ENCODE measurements around the gene PLPP1. TPM values are rescaled to one million over a fixed set of nuclear protein-coding genes. Genes with fewer than 3 reads are reported as not detected.

Gene PLPP1
- total RNA-seq, 1 donor from 2014 or later: 31.8 TPM

GRCh38 chr5:55426455-55426854 is 108.3 kb downstream of the PLPP1 start:
- H3K9me3 Mint-ChIP-seq: peaks cover 18% of the 10 kb centered on the region
- no peak overlapping the region for H3K4me3 Mint-ChIP-seq
- H3K27ac Mint-ChIP-seq: no peak overlapping the region
- H3K4me1 Mint-ChIP-seq: peaks cover 11% of the 10 kb centered on the region
- TF ChIP-seq CTCF (IDR thresholded peaks at IDR 0.05; ENCODE audit: unreplicated experiment): no peak
- DNase-seq (ENCODE audit: low spot score in 2 of 2, unreplicated experiment in 2 of 2): no peak
- H3K27me3 Mint-ChIP-seq (ENCODE audit: low read depth): no peaks in the 10 kb centered on the region
- H3K36me3 Mint-ChIP-seq: peaks cover 66% of the 10 kb centered on the region

GRCh38 chr5:55421074-55421529 is 113.7 kb downstream of the PLPP1 start:
- H3K4me1 Mint-ChIP-seq: peaks cover 37% of the 10 kb centered on the region
- peaks cover 31% of the 10 kb centered on the region for H3K36me3 Mint-ChIP-seq
- DNase-seq (ENCODE audit: low spot score in 2 of 2, unreplicated experiment in 2 of 2): no peak
- no peak for TF ChIP-seq CTCF (IDR thresholded peaks at IDR 0.05; ENCODE audit: unreplicated experiment)
- peaks cover 5% of the 10 kb centered on the region for H3K9me3 Mint-ChIP-seq
- peak overlapping the region; percentile 69 for H3K27ac Mint-ChIP-seq
- H3K27me3 Mint-ChIP-seq (ENCODE audit: low read depth): no peaks in the 10 kb centered on the region
- H3K4me3 Mint-ChIP-seq: no peak overlapping the region

DNA sequence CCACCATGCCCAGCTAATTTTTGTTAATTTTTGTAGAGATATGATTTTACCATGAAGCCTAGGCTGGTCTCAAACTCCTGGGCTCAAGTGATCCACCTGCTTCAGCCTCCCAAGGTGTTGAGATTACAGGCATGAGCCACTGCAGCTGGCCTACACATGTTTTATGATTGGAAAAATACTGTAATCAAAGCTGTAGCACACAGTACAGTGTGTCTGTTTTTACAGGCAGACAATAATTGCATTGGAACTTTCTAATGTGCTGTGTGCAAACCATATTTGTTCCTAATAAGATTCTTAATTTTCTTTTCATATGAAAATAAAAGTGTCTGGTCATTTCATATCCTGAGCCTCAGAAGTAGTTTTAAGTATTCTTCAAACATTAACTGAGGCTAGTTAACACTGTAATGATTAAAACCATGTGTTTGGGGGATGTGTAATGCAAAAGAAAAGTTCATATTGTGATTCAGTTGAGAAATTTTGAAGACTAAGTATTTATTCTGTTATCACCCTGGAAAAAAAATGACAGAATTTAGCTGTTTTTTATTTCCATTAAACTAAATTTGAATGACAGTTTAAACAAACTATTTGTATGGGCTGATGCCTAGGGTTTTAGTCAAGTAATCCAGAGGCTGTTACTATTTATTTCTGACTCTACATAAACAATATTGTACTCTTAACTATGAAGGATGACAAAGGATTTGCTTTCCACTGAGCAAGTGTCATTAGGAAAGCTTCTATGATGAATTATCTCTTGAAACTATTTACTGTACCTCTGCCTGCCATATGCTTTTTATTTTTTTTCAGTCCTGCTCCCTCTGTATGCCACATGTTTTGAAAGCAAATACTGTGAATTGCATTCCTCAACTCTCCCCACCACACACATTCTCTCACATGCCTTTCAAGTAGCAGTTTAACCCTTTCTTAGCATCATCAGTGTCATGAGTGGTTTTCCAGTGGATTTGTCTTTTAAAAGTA is 115.5 kb downstream of the PLPP1 start:
- Mint-ChIP-seq H3K4me3 (no peak overlapping the region), H3K27ac (peak overlapping the region; percentile 60), H3K4me1 (peaks cover 44% of the 10 kb centered on the region)

GRCh38 chr5:55416306-55416705 is 118.5 kb downstream of the PLPP1 start:
- DNase-seq (ENCODE audit: low spot score in 2 of 2, unreplicated experiment in 2 of 2): no peak
- TF ChIP-seq CTCF (IDR thresholded peaks at IDR 0.05; ENCODE audit: unreplicated experiment): no peak
- peak overlapping the region; percentile 1 for H3K27ac Mint-ChIP-seq
- H3K36me3 Mint-ChIP-seq: peaks cover 17% of the 10 kb centered on the region
- no peaks in the 10 kb centered on the region for H3K27me3 Mint-ChIP-seq (ENCODE audit: low read depth)
- H3K4me3 Mint-ChIP-seq: no peak overlapping the region
- no peaks in the 10 kb centered on the region for H3K9me3 Mint-ChIP-seq
- peaks cover 31% of the 10 kb centered on the region for H3K4me1 Mint-ChIP-seq

More for the DNA sequence above, 115.5 kb downstream of the PLPP1 start:
- Mint-ChIP-seq H3K36me3 (peaks cover 28% of the 10 kb centered on the region), H3K27me3 (ENCODE audit: low read depth) (no peaks in the 10 kb centered on the region), H3K9me3 (peaks cover 5% of the 10 kb centered on the region)
- no peak for DNase-seq (ENCODE audit: low spot score in 2 of 2, unreplicated experiment in 2 of 2)
- no peak for TF ChIP-seq CTCF (IDR thresholded peaks at IDR 0.05; ENCODE audit: unreplicated experiment)

GRCh38 chr5:55415071-55415470 is 119.7 kb downstream of the PLPP1 start:
- no peak for TF ChIP-seq CTCF (IDR thresholded peaks at IDR 0.05; ENCODE audit: unreplicated experiment)
- Mint-ChIP-seq H3K4me3 (no peak overlapping the region), H3K36me3 (peaks cover 18% of the 10 kb centered on the region), H3K9me3 (no peaks in the 10 kb centered on the region), H3K27me3 (ENCODE audit: low read depth) (no peaks in the 10 kb centered on the region), H3K27ac (peak overlapping the region; percentile 45), H3K4me1 (peaks cover 24% of the 10 kb centered on the region)
- DNase-seq (ENCODE audit: low spot score in 2 of 2, unreplicated experiment in 2 of 2): no peak
